AG09309 (cell line): ENCODE data around the gene CAMK2A.

Experiments used
- DNase-seq: peaks from one replicate; pipeline ENCODE4 v3.0.0-alpha.2; 2010; ENCODE audit warnings: low read depth
- H3K4me3 ChIP-seq: 2 replicates; pipeline ENCODE4 v1.5.1; 2011; ENCODE audit warnings: mild to moderate bottlenecking, low read depth, low read length, moderate library complexity; ENCODE audit not compliant: control insufficient read depth
- TF ChIP-seq, protein P1 (sequence below): IDR thresholded peaks from 2 replicates; pipeline ENCODE4 v1.5.1; 2011; ENCODE audit warnings: mild to moderate bottlenecking, low read depth, low read length, inconsistent platforms; ENCODE audit not compliant: insufficient read depth, control insufficient read depth; ENCODE audit errors: missing control alignments

CAMK2A gene

DNA sequence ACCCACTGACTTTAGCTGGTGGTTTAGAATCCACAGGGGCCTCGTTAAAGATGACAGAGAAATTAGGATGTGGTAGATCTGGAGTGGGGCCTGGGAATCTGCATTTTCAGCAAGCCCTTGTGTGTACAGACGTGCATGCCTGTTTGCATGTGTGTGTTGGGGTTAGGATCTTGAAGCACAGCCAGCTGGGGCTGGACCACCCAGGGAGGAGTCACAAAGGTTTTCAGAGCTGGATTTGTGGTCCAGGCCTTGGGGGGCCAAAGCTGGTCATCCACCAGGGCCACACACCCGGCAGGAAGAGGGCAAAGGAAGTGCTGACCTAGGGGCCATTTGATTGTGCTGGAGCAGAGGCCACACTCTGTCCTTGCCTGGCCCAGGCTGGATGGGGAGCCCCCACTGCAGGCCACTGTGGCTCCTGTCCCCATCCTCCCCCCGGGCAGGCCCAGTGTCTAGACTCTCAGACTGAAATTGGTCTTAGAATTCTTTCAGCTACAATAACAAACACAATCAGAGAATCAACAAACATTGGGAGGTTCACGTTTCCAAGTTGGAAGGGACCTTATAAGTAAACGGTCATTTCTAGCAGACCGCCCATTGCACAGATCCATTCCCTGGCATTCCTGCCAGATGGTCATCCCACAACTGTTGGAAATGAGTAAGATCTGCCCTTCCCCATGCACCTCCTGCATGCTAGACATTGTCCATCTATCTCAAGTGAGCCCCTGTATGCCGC is 112.7 kb downstream of the CAMK2A start:
- H3K4me3 ChIP-seq, result no peak overlapping the region
- TF ChIP-seq, protein P1, sequence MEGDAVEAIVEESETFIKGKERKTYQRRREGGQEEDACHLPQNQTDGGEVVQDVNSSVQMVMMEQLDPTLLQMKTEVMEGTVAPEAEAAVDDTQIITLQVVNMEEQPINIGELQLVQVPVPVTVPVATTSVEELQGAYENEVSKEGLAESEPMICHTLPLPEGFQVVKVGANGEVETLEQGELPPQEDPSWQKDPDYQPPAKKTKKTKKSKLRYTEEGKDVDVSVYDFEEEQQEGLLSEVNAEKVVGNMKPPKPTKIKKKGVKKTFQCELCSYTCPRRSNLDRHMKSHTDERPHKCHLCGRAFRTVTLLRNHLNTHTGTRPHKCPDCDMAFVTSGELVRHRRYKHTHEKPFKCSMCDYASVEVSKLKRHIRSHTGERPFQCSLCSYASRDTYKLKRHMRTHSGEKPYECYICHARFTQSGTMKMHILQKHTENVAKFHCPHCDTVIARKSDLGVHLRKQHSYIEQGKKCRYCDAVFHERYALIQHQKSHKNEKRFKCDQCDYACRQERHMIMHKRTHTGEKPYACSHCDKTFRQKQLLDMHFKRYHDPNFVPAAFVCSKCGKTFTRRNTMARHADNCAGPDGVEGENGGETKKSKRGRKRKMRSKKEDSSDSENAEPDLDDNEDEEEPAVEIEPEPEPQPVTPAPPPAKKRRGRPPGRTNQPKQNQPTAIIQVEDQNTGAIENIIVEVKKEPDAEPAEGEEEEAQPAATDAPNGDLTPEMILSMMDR, result no peak
- DNase-seq, result no peak

DNA sequence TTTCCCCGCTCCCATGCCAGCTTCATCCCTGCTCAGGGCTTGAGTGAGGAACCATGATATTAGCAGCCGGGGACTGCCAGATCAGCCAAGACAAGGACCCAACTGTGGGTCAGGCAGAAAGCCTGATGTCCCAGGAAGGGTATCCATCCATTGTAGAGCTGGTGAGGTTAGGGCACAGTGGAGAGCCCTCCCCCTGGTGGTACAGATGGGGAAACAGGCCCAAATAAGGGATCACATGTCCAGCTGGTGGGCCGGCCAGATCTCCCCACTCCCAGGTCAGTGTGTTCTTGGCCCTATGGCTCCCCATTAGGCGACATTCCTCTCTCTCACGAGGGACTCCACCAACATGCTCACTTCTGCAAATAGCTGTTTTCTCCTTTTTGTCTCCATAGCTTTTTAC is 114.0 kb downstream of the CAMK2A start:
- TF ChIP-seq, protein P1, result peak; percentile 65
- no peak overlapping the region for H3K4me3 ChIP-seq
- DNase-seq, result no peak

DNA sequence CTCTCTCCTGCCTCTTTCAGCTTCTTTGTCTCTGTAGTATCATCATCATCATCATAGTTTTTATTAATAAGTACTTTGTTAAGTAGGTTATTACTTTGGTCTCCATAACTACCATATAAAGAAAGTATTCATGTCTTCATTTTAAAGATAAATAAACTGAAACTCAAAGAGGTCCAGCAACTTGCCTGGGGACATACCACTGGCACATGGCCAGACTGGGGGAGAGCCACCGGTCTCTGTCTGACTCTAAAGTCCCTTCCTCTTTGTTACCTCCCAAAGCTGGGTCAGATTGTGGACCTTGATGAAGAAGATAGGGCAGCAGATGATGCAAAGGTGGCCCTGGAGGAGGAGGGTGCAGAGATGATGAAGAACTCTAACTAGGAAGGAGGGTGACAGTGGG is 114.5 kb downstream of the CAMK2A start:
- TF ChIP-seq, protein P1, result no peak
- no peak for DNase-seq

DNA sequence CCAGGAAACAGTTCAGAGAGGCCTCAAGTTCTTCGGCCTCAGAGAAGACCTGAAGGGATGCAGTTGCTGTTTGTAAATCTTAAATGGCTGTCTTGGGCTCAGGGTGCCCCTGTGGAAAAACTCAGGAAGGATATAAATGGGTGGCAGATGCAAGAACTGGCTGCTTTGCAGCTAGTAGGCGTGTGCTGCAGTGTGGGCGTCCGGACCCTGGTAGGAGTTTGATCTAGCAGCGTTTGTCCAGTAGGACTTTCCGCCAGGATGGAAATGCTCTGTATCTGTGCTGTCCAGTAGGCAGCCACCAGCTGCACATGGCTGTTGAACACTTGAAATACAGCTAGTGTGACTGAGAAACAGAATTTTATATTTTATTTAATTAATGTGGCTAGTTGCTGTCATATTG is 115.3 kb downstream of the CAMK2A start:
- no peak overlapping the region for H3K4me3 ChIP-seq
- no peak for DNase-seq
- TF ChIP-seq, protein P1, result no peak

More for the DNA sequence above, 114.5 kb downstream of the CAMK2A start:
- H3K4me3 ChIP-seq, result no peak overlapping the region

DNA sequence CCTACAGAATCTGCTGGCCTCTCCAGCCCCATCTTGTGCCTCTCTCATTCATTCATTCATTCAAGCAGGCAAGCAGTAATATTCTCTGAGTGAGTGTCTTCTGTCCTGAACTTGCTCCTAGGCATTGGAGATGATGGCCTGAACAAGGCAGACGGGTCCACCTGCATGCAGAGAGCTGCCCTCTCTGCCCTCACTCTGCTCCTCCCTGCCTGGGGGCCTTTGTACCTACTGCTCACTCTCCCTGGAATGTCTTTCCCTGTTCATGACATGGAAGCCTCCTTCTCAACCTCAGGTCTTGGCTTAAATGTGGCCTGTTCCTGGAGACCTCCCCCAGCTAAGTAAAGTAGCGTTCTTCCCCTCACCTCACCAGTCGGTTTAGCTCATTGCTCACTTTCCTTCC is 116.4 kb downstream of the CAMK2A start:
- TF ChIP-seq, protein P1, result no peak
- no peak for DNase-seq

DNA sequence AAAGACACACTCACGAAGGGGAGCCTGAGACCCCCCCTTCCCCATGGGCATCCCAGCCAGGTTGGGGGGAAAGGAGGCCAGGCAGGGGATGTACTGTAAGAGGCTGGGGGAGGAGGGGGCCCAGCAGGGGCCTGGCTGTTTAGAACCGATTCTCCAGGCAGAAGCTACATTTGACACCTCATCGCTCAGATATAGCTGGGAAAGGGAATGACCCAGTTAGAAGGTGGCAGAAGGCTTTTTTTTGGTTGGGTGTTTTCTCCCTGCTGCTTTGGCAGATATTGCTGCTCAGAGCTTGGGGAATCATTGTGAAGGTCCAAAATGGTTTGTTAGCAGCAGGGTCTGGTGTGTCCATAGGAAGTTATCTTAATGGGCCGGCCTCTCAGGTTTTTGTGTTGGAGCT is 117.0 kb downstream of the CAMK2A start:
- TF ChIP-seq, protein P1, result no peak
- no peak for DNase-seq
- H3K4me3 ChIP-seq, result no peak overlapping the region

More for the DNA sequence above, 116.4 kb downstream of the CAMK2A start:
- H3K4me3 ChIP-seq, result no peak overlapping the region
